ENCODE data around the gene UNC93B1. TPM values are rescaled to one million over a fixed set of nuclear protein-coding genes. Genes with fewer than 3 reads are reported as not detected.

The UNC93B1 gene
- total RNA-seq, 1 experiment from 2014 or later, result 26.5 TPM

- Histone ChIP-seq H3K4me1 (peaks cover 7% of the 10 kb centered on the region; the same call in 1 of the 2 replicates), H3K36me3 (ENCODE audit: control insufficient read depth, insufficient read depth, low read length) (no peaks in the 10 kb centered on the region), H3K4me3 (ENCODE audit: low read depth, low read length) (no peak overlapping the region), H3K27me3 (replicated peaks; ENCODE audit: control insufficient read depth, insufficient read depth, low read length) (no peaks in the 10 kb centered on the region), H3K9me3 (no peaks in the 10 kb centered on the region)
- ChIA-PET POLR2A (no interaction called here), CTCF (interaction anchor here (1.2 kb wide), 1 partner anchor 13 kb away, joined by 3 read pairs; no protein-coding TSS in a partner anchor)
- no peak for TF ChIP-seq CTCF (IDR thresholded peaks at IDR 0.05; ENCODE audit: insufficient read depth in 1 of 2, low read depth in 1 of 2, low read length in 1 of 2, severe bottlenecking in 1 of 2, unreplicated experiment in 1 of 2)
- Mint-ChIP-seq H3K9me3 (ENCODE audit: unreplicated experiment) (no peaks in the 10 kb centered on the region), H3K27me3 (ENCODE audit: insufficient read depth, unreplicated experiment) (no peaks in the 10 kb centered on the region), H3K4me3 (ENCODE audit: unreplicated experiment) (no peak overlapping the region), H3K36me3 (ENCODE audit: insufficient read depth, unreplicated experiment) (no peaks in the 10 kb centered on the region), H3K4me1 (ENCODE audit: low read depth, unreplicated experiment) (peaks cover 9% of the 10 kb centered on the region), H3K27ac (ENCODE audit: unreplicated experiment) (no peak overlapping the region)
- no peak for DNase-seq
- intact Hi-C loops (cut with micrococcal nuclease; ENCODE audit: unreplicated experiment), result no loop called here
- BruUV-seq (replicated peaks), result no TSS peak
These were observed 20.6 kb upstream of the UNC93B1 start for GRCh38 chr11:68024508-68024907.

GRCh38 chr11:68022531-68022930 lies 18.6 kb upstream of the UNC93B1 start:
- TF ChIP-seq CTCF (IDR thresholded peaks at IDR 0.05; ENCODE audit: insufficient read depth in 1 of 2, low read depth in 1 of 2, low read length in 1 of 2, severe bottlenecking in 1 of 2, unreplicated experiment in 1 of 2), result no peak
- Mint-ChIP-seq H3K27ac (ENCODE audit: unreplicated experiment) (no peak overlapping the region), H3K36me3 (ENCODE audit: insufficient read depth, unreplicated experiment) (no peaks in the 10 kb centered on the region), H3K4me3 (ENCODE audit: unreplicated experiment) (no peak overlapping the region), H3K9me3 (ENCODE audit: unreplicated experiment) (no peaks in the 10 kb centered on the region), H3K4me1 (ENCODE audit: low read depth, unreplicated experiment) (peaks cover 12% of the 10 kb centered on the region), H3K27me3 (ENCODE audit: insufficient read depth, unreplicated experiment) (no peaks in the 10 kb centered on the region)
- Histone ChIP-seq H3K36me3 (ENCODE audit: control insufficient read depth, insufficient read depth, low read length) (no peaks in the 10 kb centered on the region), H3K4me3 (ENCODE audit: low read depth, low read length) (no peak overlapping the region), H3K27me3 (replicated peaks; ENCODE audit: control insufficient read depth, insufficient read depth, low read length) (no peaks in the 10 kb centered on the region), H3K4me1 (peaks cover 4% of the 10 kb centered on the region; the same call in 1 of the 2 replicates), H3K9me3 (no peaks in the 10 kb centered on the region)
- ChIA-PET CTCF (interaction anchor here (0.6 to 1.6 kb wide), 5 partner anchors 13 to 1133 kb away, joined by 3 to 9 read pairs (median 4); partner anchors contain the start of gene ALDH3B1), POLR2A (interaction anchor here (1.6 kb wide), 1 partner anchor 13 kb away, joined by 4 read pairs; the partner anchor contains the start of gene ALDH3B1)
- no peak for DNase-seq
- no TSS peak for BruUV-seq (replicated peaks)
- intact Hi-C loops (cut with micrococcal nuclease; ENCODE audit: unreplicated experiment), result no loop called here

- Histone ChIP-seq H3K4me3 (ENCODE audit: low read depth, low read length) (no peak overlapping the region), H3K9me3 (no peaks in the 10 kb centered on the region), H3K27me3 (replicated peaks; ENCODE audit: control insufficient read depth, insufficient read depth, low read length) (no peaks in the 10 kb centered on the region), H3K4me1 (peaks cover 16% of the 10 kb centered on the region), H3K36me3 (ENCODE audit: control insufficient read depth, insufficient read depth, low read length) (no peaks in the 10 kb centered on the region)
- H3K4me1 Mint-ChIP-seq (ENCODE audit: low read depth, unreplicated experiment), result peaks cover 12% of the 10 kb centered on the region
- H3K9me3 Mint-ChIP-seq (ENCODE audit: unreplicated experiment), result no peaks in the 10 kb centered on the region
- H3K4me3 Mint-ChIP-seq (ENCODE audit: unreplicated experiment), result no peak overlapping the region
- ChIA-PET CTCF (interaction anchor here (1.0 to 1.6 kb wide), 4 partner anchors 12 to 65 kb away, joined by 3 to 9 read pairs (median 4); partner anchors contain the start of gene ALDH3B1), POLR2A (interaction anchor here (1.6 kb wide), 1 partner anchor 11 kb away, joined by 4 read pairs; the partner anchor contains the start of gene ALDH3B1)
- no TSS peak for BruUV-seq (replicated peaks)
- intact Hi-C loops (cut with micrococcal nuclease; ENCODE audit: unreplicated experiment), result loop anchor here (1.0 kb wide), 1 partner anchor 11 kb away; the partner anchor contains the start of gene ALDH3B1
- no peak overlapping the region for H3K27ac Mint-ChIP-seq (ENCODE audit: unreplicated experiment)
- peak; percentile 27 to 59 for TF ChIP-seq CTCF (IDR thresholded peaks at IDR 0.05; ENCODE audit: insufficient read depth in 1 of 2, low read depth in 1 of 2, low read length in 1 of 2, severe bottlenecking in 1 of 2, unreplicated experiment in 1 of 2)
- no peaks in the 10 kb centered on the region for H3K36me3 Mint-ChIP-seq (ENCODE audit: insufficient read depth, unreplicated experiment)
- no peaks in the 10 kb centered on the region for H3K27me3 Mint-ChIP-seq (ENCODE audit: insufficient read depth, unreplicated experiment)
- peak in 1 of 2 experiments; percentile 67 for DNase-seq
These were observed 17.4 kb upstream of the UNC93B1 start for GRCh38 chr11:68021167-68021787.

Data from Caco-2 (cell line).